ENCODE data around the gene LPIN1. TPM values are rescaled to one million over a fixed set of nuclear protein-coding genes. Genes with fewer than 3 reads are reported as not detected.
"Not testable (repeated sequence)": the region's sequence is repeated elsewhere in the genome, so short reads cannot be mapped to it uniquely, and the experiment has no call there.

The LPIN1 gene
- total RNA-seq, 1 donor from 2014 or later, result 23.4 TPM

- Histone ChIP-seq H3K4me3 (ENCODE audit: insufficient read depth, low read depth, low read length) (no peak overlapping the region), H3K4me2 (ENCODE audit: low read length) (no peak overlapping the region), H3K4me1 (ENCODE audit: insufficient read depth, low read length) (no peaks in the 10 kb centered on the region), H3K36me3 (ENCODE audit: insufficient read depth, low read length) (no peaks in the 10 kb centered on the region), H3K79me2 (ENCODE audit: insufficient read depth, low read length) (no peaks in the 10 kb centered on the region), H3K27me3 (ENCODE audit: insufficient read depth, low read length) (peaks cover 10% of the 10 kb centered on the region), H3K9me3 (ENCODE audit: insufficient read depth, low read depth, low read length) (no peaks in the 10 kb centered on the region), H2AFZ (ENCODE audit: low read depth, low read length) (no peak overlapping the region), H3K9ac (ENCODE audit: low read length) (no peak overlapping the region), H4K20me1 (ENCODE audit: insufficient read depth, low read length) (no peaks in the 10 kb centered on the region), H3K27ac (ENCODE audit: low read depth, low read length) (no peak overlapping the region)
- no peak overlapping the region for H3K27ac Mint-ChIP-seq (ENCODE audit: unreplicated experiment)
- no peaks in the 10 kb centered on the region for H3K4me1 Mint-ChIP-seq (ENCODE audit: low read depth, unreplicated experiment)
- H3K9me3 Mint-ChIP-seq (ENCODE audit: unreplicated experiment), result peaks cover 1% of the 10 kb centered on the region
- DNase-seq (ENCODE audit: low read depth), result no peak
- no peak for FAIRE-seq
- TF ChIP-seq EZH2 (IDR thresholded peaks at IDR 0.05; ENCODE audit: insufficient read depth, low read length) (no peak), CTCF (IDR thresholded peaks at IDR 0.05; ENCODE audit: insufficient read depth, low read depth, low read length) (no peak)
- peaks cover 25% of the 10 kb centered on the region for H3K27me3 Mint-ChIP-seq (ENCODE audit: low read depth, unreplicated experiment)
- H3K4me3 Mint-ChIP-seq (ENCODE audit: unreplicated experiment), result no peak overlapping the region
- H3K36me3 Mint-ChIP-seq (ENCODE audit: low read depth, unreplicated experiment), result no peaks in the 10 kb centered on the region
These were observed 13.8 kb upstream of the LPIN1 start for GRCh38 chr2:11732587-11732986.

- not testable (repeated sequence) for H3K4me2 ChIP-seq (ENCODE audit: low read length); H3K36me3 ChIP-seq (ENCODE audit: insufficient read depth, low read length); H3K27me3 ChIP-seq (ENCODE audit: insufficient read depth, low read length); FAIRE-seq; H3K27ac Mint-ChIP-seq (ENCODE audit: unreplicated experiment); H3K27ac ChIP-seq (ENCODE audit: low read depth, low read length); H3K9me3 Mint-ChIP-seq (ENCODE audit: unreplicated experiment); H2AFZ ChIP-seq (ENCODE audit: low read depth, low read length); H4K20me1 ChIP-seq (ENCODE audit: insufficient read depth, low read length); H3K4me3 ChIP-seq (ENCODE audit: insufficient read depth, low read depth, low read length); H3K79me2 ChIP-seq (ENCODE audit: insufficient read depth, low read length); DNase-seq (ENCODE audit: low read depth); H3K9me3 ChIP-seq (ENCODE audit: insufficient read depth, low read depth, low read length); H3K4me3 Mint-ChIP-seq (ENCODE audit: unreplicated experiment); H3K4me1 ChIP-seq (ENCODE audit: insufficient read depth, low read length); H3K9ac ChIP-seq (ENCODE audit: low read length); H3K36me3 Mint-ChIP-seq (ENCODE audit: low read depth, unreplicated experiment)
- peaks cover 14% of the 10 kb centered on the region for H3K4me1 Mint-ChIP-seq (ENCODE audit: low read depth, unreplicated experiment)
- H3K27me3 Mint-ChIP-seq (ENCODE audit: low read depth, unreplicated experiment), result peaks cover 21% of the 10 kb centered on the region
These were observed 8.6 kb upstream of the LPIN1 start for GRCh38 chr2:11737852-11738251.

GRCh38 chr2:11738589-11739436 is 7.6 kb upstream of the LPIN1 start:
- peak overlapping the region; percentile 13 for H3K27ac Mint-ChIP-seq (ENCODE audit: unreplicated experiment)
- no peak for FAIRE-seq
- TF ChIP-seq CTCF (IDR thresholded peaks at IDR 0.05; ENCODE audit: insufficient read depth, low read depth, low read length) (peak; percentile 41), EZH2 (IDR thresholded peaks at IDR 0.05; ENCODE audit: insufficient read depth, low read length) (no peak)

More at GRCh38 chr2:11738589-11739436, 7.6 kb upstream of the LPIN1 start:
- Histone ChIP-seq H4K20me1 (ENCODE audit: insufficient read depth, low read length) (no peaks in the 10 kb centered on the region), H3K79me2 (ENCODE audit: insufficient read depth, low read length) (no peaks in the 10 kb centered on the region), H2AFZ (ENCODE audit: low read depth, low read length) (no peak overlapping the region), H3K4me2 (ENCODE audit: low read length) (no peak overlapping the region), H3K4me1 (ENCODE audit: insufficient read depth, low read length) (peaks cover 3% of the 10 kb centered on the region), H3K36me3 (ENCODE audit: insufficient read depth, low read length) (no peaks in the 10 kb centered on the region), H3K9ac (ENCODE audit: low read length) (no peak overlapping the region), H3K27ac (ENCODE audit: low read depth, low read length) (no peak overlapping the region), H3K9me3 (ENCODE audit: insufficient read depth, low read depth, low read length) (no peaks in the 10 kb centered on the region), H3K4me3 (ENCODE audit: insufficient read depth, low read depth, low read length) (no peak overlapping the region), H3K27me3 (ENCODE audit: insufficient read depth, low read length) (peaks cover 2% of the 10 kb centered on the region)
- H3K4me1 Mint-ChIP-seq (ENCODE audit: low read depth, unreplicated experiment), result peaks cover 15% of the 10 kb centered on the region
- H3K9me3 Mint-ChIP-seq (ENCODE audit: unreplicated experiment), result no peaks in the 10 kb centered on the region
- no peak overlapping the region for H3K4me3 Mint-ChIP-seq (ENCODE audit: unreplicated experiment)
- no peaks in the 10 kb centered on the region for H3K36me3 Mint-ChIP-seq (ENCODE audit: low read depth, unreplicated experiment)
- DNase-seq (ENCODE audit: low read depth), result peak; percentile 74
- H3K27me3 Mint-ChIP-seq (ENCODE audit: low read depth, unreplicated experiment), result peaks cover 21% of the 10 kb centered on the region
